Neuron (in vitro differentiated cells): ENCODE results near the gene PRR14L.
"Not testable (repeated sequence)": the region's sequence is repeated elsewhere in the genome, so short reads cannot be mapped to it uniquely, and the experiment has no call there.

Experiments
- H2AFZ ChIP-seq: one replicate; pipeline ENCODE4 v1.6.1; 2013; ENCODE audit warnings: low read depth, mild to moderate bottlenecking, inconsistent platforms, low read length, moderate library complexity
- H3K27me3 ChIP-seq: one replicate; pipeline ENCODE4 v1.6.1; 2013; ENCODE audit warnings: low read length; ENCODE audit not compliant: insufficient read depth
- H3K36me3 ChIP-seq: one replicate; pipeline ENCODE4 v1.6.1; 2013; ENCODE audit warnings: low read length; ENCODE audit not compliant: insufficient read depth
- H3K4me1 ChIP-seq: one replicate; pipeline ENCODE4 v1.6.1; 2013; ENCODE audit warnings: low read length; ENCODE audit not compliant: insufficient read depth
- H3K4me3 ChIP-seq: 2 replicates; pipeline ENCODE4 v1.5.1; 2013; ENCODE audit warnings: mild to moderate bottlenecking, low read length, moderate library complexity
- H3K9me3 ChIP-seq: one replicate; pipeline ENCODE4 v1.6.1; 2013; ENCODE audit warnings: low read length

PRR14L gene

DNA sequence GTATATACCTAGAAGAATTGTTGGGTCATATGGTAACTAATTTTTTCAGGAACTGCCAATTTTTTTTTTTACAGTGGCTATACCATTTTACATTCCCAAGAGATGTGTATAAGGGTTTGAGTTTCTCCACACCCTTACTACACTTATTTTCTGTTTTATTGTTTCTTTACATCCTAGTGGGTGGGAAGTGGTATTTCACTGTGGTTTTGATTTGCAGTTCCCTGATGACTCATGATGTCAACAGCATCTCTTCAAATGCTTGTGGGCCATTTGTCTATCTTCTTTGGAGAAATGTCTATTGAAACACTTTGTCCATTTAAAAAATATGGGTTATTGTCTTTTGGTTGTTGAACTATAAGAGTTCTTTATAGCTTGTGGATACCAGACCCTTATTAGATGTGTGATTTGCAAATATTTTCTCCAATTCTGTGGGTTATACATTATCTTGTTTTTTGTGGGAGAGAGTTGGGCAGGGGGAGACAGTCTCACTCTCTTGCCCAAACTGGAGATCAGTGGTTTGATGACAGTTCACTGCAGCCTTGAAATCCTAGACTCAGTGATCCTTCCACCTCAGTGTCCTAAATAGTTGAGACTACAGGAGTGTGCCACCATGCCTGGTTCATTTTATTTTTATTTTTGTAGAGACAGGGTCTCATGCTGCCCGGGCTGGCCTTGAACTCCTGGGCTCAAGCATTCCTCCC, 57.6 kb downstream of the PRR14L start:
- Histone ChIP-seq H3K27me3 (no peaks in the 10 kb centered on the region), H3K36me3 (peaks cover 53% of the 10 kb centered on the region)

DNA sequence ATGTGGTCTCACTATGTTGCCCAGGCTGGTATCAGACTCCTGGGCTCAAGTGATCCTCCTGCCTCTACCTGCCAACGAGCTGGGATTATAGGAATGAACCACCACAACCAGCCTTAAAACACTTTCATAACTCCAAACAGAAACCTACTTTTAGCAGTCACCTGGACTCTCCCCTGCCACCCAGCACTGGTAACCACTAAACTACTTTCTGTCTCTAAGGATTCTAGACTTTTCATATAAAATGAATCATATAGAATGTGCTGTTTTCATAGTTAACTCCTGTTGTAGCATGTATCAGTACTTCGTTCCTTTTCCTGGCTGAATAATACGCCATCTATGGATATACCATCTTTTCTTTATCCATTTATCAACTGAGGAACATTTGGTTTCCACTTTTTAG, 58.5 kb downstream of the PRR14L start:
- Histone ChIP-seq H3K9me3 (peaks cover 6% of the 10 kb centered on the region), H3K27me3 (no peaks in the 10 kb centered on the region), H3K36me3 (peaks cover 54% of the 10 kb centered on the region), H2AFZ (no peak overlapping the region), H3K4me3 (no peak overlapping the region), H3K4me1 (no peaks in the 10 kb centered on the region)

More for the DNA sequence above, 57.6 kb downstream of the PRR14L start:
- H3K4me1 ChIP-seq, result no peaks in the 10 kb centered on the region
- H2AFZ ChIP-seq, result no peak overlapping the region
- H3K9me3 ChIP-seq, result peaks cover 6% of the 10 kb centered on the region
- no peak overlapping the region for H3K4me3 ChIP-seq

DNA sequence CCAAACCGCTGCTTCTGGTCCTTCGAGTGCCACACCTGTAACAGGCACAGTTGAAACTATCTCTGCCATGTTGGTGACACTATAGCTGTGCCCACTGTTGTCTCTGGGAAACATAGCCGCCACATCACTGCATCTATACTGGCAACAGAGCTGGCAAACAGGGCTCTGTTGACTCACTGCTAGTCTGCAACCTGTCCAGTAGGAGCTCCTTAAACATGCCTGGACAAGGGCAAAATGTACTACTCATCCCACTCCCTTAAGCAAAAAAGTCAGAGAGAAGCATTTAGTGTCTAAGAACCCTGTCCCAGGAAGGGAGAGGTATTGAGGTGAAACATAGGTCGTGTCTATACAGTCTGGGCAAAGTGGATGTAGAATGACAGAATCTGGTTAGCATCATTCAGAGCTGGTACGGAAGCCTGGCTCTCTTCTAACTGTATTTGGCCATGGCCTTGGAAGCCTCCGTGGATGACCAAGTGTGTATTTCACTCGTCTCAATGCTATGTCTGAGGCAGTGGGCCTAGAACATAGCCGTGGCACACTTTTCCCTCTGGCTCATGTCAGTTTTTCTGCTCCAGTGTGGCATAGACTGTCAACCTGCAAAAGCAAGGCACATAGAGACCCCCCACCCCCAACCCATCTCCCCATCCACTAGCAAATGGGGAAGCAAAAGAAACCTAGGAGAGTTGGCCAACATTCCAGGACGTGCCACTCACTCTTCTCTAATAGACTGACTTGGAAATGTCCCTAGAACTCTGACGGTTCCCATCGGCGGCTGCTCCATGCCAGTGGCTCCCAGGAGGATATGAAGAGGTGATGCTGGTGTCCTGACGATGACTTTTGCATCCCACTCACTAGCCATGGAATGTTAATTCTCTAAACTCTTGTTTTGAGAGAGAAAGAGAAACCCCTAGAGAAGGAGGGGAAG, 66.5 kb downstream of the PRR14L start:
- no peaks in the 10 kb centered on the region for H3K27me3 ChIP-seq
- H3K4me1 ChIP-seq, result no peaks in the 10 kb centered on the region
- H3K4me3 ChIP-seq, result no peak overlapping the region
- no peaks in the 10 kb centered on the region for H3K9me3 ChIP-seq
- peaks cover 46% of the 10 kb centered on the region for H3K36me3 ChIP-seq
- H2AFZ ChIP-seq, result no peak overlapping the region

DNA sequence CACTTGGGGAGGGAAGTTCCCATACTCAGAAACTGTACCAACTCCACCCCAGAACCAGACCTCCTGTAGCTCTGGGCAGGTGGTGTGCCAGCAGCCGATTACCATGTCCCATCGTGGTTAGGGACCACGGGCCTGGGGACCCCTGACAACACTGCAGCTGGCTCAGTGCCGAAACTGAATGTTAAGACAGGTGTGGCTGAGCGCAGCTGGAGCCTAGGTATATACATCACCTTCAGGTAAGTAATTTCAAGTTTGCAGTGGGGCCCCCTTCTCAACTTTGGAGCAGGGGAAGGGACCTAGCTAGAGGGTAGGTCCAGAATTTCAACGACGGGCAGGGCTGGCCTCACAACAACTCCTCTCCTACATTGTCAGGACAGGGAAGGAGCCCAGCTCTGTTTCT, 67.2 kb downstream of the PRR14L start:
- Histone ChIP-seq H2AFZ (no peak overlapping the region), H3K36me3 (peaks cover 43% of the 10 kb centered on the region), H3K27me3 (no peaks in the 10 kb centered on the region), H3K4me1 (no peaks in the 10 kb centered on the region), H3K4me3 (no peak overlapping the region), H3K9me3 (no peaks in the 10 kb centered on the region)

DNA sequence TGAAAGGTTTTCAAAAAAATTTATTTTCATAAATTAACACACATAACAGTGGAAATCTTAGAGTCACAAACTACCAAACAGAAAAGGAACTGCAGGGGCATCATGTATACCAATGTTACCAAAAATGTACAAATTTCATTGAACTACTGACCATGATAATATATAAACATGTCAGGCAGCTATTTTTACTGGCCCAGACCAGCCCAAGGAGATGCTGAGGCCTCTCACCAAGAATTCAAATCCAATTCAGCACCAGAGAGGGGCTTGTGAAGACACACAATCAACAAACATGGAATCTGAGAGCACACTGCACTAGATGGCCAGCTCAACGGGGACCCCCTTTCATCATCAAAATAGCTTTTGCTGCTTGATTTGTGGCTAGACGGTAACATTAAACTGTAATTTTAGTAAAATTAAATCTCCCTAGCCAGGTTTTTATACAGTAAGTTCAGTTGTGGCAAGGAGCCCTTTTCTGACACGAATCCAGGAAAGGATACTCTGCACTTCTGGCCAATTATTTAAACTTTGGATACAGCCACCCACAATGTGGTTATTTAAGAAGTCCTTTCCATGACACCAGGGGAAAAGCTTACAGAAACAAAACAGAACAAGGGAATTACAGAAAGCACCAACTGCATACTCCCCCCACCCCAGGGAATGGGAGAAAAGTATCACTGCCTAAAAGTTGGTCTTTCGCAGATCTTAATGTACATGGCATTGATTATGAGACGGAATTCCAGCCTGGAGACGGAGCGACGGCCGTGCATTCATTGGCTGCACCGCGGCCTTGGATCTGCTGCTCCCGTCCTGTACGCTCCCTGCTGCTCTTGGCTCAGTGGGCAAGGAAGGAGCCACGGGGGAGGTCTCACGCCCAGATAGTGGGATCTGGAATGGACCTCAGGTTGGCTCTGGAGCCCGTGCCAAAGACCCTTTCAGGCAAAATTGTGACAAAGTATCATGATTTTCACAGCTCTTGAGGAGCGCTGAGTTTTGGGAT, 68.3 kb downstream of the PRR14L start:
- peaks cover 38% of the 10 kb centered on the region for H3K36me3 ChIP-seq
- no peak overlapping the region for H3K4me3 ChIP-seq

DNA sequence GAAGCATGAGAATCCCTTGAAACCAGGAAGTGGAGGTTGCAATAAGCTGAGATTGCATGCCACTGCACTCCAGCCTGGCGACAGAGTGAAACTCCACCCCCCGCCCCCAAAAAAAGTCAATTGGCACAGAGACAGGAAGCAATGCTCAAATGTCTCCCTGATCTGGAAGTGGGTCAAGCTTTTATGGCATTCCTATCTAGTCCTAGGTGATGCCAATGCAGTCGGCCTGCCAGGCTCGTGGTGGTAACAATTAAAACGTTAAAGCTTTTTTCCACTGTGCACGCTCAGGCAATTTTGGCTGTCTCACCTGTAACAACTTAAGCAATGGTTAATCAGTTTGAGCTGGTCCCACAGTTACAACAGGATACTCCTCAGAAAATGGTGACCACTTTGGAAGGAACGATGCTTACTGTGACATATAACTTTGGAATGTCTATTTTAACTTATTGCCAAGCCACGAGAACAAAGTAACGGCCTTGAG, 69.0 kb downstream of the PRR14L start:
- H3K27me3 ChIP-seq, result no peaks in the 10 kb centered on the region
- H3K4me1 ChIP-seq, result no peaks in the 10 kb centered on the region
- H3K4me3 ChIP-seq, result no peak overlapping the region
- peaks cover 34% of the 10 kb centered on the region for H3K36me3 ChIP-seq
- H2AFZ ChIP-seq, result no peak overlapping the region
- no peaks in the 10 kb centered on the region for H3K9me3 ChIP-seq

More for the DNA sequence above, 68.3 kb downstream of the PRR14L start:
- no peaks in the 10 kb centered on the region for H3K4me1 ChIP-seq
- no peak overlapping the region for H2AFZ ChIP-seq
- H3K27me3 ChIP-seq, result no peaks in the 10 kb centered on the region
- H3K9me3 ChIP-seq, result no peaks in the 10 kb centered on the region

DNA sequence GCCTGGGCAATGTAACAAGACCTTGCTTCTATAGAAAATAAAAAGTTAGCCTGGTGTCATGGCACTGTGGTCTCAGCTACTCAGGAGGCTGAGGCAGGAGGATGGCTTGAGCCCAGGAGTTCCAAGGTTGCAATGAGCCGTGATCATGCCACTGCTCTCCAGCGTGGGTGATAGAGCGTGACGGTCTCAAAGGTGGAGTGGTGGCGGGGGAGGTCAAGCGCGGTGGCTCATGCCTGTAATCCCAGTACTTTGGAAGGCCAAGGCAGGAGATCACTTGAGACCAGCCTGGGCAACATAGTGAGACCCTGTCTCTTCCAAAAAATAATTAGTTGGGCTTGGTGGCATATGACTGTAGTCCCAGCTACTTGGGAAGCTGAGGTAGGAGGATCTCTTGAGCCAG, 71.2 kb downstream of the PRR14L start:
- H3K36me3 ChIP-seq, result peaks cover 18% of the 10 kb centered on the region
- H3K4me3 ChIP-seq, result no peak overlapping the region
- H2AFZ ChIP-seq, result no peak overlapping the region
- H3K27me3 ChIP-seq, result no peaks in the 10 kb centered on the region
- H3K9me3 ChIP-seq, result no peaks in the 10 kb centered on the region
- no peaks in the 10 kb centered on the region for H3K4me1 ChIP-seq

DNA sequence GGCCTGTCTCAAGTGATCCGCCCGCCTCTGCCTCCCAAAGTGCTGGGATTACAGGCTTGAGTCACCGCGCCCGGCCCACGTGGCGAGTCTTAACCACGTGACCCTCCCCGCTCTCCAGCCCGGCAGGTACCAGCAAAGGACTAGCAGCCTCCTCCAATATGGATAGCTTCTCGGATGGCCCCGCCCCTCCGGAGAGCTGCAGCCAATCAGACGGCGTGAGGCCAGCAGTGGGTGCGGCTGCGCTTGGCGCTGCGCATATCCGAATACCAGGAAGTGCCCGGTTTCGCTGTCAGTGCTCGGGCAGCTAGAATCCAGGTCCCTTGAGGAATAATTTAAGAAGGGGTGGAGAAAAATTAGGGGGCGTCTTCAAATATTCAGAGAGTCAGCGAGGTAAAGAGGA, 73.2 kb downstream of the PRR14L start:
- Histone ChIP-seq H3K4me1 (no peaks in the 10 kb centered on the region), H3K27me3 (no peaks in the 10 kb centered on the region), H3K36me3 (peaks cover 3% of the 10 kb centered on the region), H2AFZ (no peak overlapping the region), H3K4me3 (no peak overlapping the region), H3K9me3 (no peaks in the 10 kb centered on the region)

DNA sequence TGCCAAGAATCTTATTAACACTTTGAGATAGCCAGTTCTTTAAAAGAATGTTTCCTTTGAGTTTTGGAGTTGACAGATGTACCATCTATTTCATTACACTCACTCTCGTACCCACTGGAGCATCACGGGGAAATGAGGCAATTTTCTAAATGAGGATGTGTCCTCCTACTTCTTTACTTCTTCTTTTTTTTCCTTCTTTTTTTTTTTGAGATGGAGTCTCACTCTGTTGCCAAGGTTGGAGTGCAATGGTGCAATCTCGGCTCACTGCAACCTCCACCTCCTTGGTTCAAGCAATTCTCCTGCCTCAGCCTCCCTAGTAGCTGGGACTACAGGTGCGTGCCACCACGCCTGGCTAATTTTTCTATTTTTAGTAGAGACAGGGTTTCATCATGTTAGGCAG, 75.7 kb downstream of the PRR14L start:
- not testable (repeated sequence) for H3K4me3 ChIP-seq, H2AFZ ChIP-seq

DNA sequence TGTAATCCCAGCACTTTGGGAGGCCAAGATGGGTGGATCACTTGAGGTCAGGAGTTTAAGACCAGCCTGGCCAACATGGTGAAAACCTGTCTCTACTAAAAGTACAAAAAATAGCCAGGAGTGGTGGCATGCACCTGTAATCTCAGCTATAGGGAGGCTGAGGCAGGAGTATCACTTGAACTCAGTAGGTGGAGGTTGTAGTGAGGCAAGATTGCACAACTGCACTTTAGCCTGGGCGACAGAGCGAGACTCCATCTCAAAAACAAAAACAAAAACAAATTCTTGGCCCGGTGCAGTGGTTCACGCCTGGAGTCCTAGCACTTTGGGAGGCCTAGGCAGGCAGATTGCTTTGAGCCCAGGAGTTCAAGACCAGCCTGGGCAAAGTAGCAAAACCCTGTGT, 81.1 kb downstream of the PRR14L start:
- H3K36me3 ChIP-seq, H2AFZ ChIP-seq, H3K4me1 ChIP-seq, H3K27me3 ChIP-seq, H3K4me3 ChIP-seq, H3K9me3 ChIP-seq: not testable (repeated sequence)

More for the DNA sequence above, 75.7 kb downstream of the PRR14L start:
- H3K27me3 ChIP-seq, H3K36me3 ChIP-seq, H3K9me3 ChIP-seq, H3K4me1 ChIP-seq: not testable (repeated sequence)

DNA sequence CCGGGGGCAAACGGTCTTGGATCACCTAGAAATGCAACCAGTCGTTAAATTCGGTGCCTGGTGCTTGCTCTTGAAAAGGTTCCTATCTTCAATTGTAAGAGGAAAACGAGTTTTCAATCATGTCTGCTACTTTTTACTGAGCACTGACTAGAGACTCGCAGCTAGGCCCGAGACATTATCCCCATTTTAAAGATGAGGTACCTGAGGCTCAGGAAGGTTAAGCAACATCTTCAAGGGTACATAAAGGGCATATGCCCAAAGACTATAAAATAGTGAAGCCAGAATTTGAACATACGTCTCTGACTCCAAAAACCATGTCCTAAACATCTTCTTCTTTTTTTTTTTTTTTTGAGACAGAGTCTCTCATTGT, 87.3 kb downstream of the PRR14L start:
- Histone ChIP-seq H3K4me1 (peaks cover 11% of the 10 kb centered on the region), H3K36me3 (no peaks in the 10 kb centered on the region), H3K27me3 (no peaks in the 10 kb centered on the region), H2AFZ (peak overlapping the region; percentile 91), H3K9me3 (no peaks in the 10 kb centered on the region), H3K4me3 (peak overlapping the region; percentile 61)

DNA sequence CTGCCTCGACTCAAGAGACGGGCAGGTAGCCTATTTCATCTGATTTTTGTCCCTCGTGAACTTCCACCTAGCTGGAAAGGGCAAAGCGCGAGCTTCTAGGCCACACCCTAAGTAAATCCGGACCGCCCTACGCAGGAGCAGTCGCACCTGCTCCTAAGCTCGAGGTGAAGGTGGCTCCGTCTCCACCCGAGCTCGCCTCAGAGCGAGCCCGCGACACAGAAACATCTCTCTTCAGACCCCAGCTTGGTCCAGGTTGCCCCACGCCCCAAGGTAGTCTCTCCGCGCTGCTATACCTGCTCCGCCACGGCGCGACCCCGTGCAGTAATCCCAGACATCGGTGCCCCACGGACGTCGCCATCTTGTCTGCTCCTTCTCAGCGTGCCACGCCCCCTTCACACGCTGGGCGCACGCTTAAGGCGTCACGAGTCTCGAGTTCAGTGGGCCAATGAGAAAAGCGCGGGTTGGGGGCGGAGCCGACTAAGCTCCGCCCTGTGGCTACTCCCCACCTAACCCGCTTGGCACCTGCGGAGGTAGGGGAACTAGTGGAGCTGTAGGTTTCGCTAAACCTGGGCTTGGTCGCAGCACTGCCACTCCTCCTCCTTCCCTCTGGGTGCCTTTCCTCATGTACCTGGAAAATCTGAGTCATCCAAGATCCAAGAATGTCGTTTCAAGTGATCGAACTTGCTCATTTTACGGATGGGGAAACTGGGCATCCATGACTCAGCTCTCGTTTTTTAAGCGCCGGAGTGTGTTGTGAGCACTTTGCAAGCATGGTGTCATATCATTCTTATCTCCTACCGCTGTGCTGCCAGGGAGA, 87.9 kb downstream of the PRR14L start, which contains the start of gene PISD:
Gene PISD, minus strand, starts transcription at position 365 of the 817 bp plus-strand sequence. Its CDS starts 7 bp downstream, at position 358.
- Histone ChIP-seq H3K9me3 (no peaks in the 10 kb centered on the region), H3K4me3 (peak within 1 kb of the TSS; percentile 61), H2AFZ (peak within 1 kb of the TSS; percentile 91), H3K27me3 (no peaks in the 10 kb centered on the region), H3K36me3 (no peaks in the 10 kb centered on the region), H3K4me1 (peaks cover 11% of the 10 kb centered on the region)
